ENCODE results near the gene MAGT1.
"Not testable (repeated sequence)": the region's sequence is repeated elsewhere in the genome, so short reads cannot be mapped to it uniquely, and the experiment has no call there.

Gene MAGT1

GRCh38 chrX:77894921-77895886, at the start of gene MAGT1:
Gene MAGT1 (minus strand): TSS chrX:77895435. CDS start chrX:77895410, 25 bp downstream.
- peak; percentile 85 for DNase-seq (ENCODE audit: low spot score)

DNA sequence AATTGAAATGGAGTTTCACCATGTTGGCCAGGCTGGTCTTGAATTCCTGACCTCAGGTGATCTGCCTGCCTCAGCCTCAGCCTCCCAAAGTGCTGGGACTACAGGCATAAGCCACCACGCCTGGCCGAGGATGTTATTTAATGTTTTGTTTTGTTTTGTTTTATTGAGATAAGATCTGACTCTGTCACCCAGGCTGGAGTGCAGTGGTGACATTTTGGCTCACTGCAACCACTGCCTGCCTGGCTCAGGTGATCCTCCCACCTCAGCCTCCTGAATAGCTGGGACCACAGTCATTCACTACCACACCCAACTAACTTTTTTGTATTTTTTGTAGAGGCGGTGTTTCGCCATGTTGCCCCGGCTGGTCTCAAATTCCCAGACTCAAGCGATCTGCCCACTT, 49.8 kb upstream of the MAGT1 start:
- not testable (repeated sequence) for DNase-seq (ENCODE audit: low spot score)

DNA sequence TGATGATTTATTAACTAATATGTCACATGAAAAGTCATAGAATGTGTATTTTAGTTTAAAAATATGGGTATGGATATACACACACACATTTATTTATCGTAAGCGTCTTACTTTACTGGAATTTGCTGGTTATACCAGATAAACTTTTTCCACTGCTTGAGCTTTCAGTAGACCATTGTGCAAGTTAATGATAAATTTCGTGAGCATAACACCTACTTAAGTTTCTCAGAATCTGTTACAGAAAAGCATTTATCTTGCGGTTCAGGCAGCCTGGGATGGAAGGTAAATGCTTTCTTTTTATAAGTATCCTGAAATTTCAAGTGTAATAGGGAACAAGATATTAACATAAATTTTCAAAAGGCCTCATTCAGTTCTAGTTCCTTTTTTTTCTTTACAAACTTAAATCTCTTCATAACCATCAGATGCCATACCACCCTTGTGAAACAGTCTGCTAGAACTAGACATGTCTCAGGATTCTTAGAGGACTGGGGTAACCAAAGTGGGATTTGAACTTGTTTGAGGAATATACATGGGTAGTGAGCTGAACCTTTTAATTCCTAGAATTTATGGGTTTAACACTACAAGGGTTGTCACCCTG, 42.9 kb upstream of the MAGT1 start:
- DNase-seq (ENCODE audit: low spot score) = no peak

- no peak for DNase-seq (ENCODE audit: low spot score)
These were observed 42.1 kb upstream of the MAGT1 start for GRCh38 chrX:77937291-77937690.

DNA sequence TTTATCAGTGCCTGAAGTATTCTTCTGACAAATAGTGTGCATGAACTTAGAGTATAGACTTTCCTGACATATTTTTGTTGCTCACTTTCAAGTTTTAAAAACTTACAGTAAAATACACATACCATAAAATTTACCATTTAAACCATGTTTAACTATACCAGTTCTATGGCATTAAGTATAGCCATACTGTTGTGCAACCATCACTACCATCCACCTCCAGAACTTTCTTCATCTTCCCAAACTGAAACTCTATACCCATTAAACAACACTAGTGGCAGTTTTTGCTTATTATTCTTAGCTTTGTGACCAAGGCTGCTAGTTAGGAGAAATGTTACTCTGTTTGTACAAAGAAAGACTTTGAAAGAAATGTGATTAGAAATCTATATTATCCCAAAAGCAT, 41.1 kb upstream of the MAGT1 start:
- DNase-seq (ENCODE audit: low spot score) = no peak

DNA sequence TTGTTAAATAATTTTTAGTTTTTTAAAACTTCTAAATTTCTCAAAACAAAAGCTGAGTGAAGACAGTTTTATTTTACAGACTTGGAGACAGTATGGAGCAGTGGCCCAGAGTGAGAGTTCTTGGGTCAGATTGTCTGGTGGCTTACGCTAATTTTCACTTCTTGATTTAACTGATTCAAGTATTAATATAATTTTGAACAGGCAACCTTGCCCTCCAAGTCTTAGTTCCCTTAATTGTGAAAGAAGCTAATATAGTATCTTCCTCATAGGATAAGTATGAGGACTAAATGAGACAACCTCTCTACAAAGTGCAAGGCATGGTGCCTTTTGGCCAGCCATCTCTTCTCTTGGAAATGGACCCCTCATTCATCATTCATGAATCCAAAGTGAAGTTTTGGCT, 40.7 kb upstream of the MAGT1 start:
- no peak for DNase-seq (ENCODE audit: low spot score)

GRCh38 chrX:77930581-77930980, 35.3 kb upstream of the MAGT1 start:
- DNase-seq (ENCODE audit: low spot score) = no peak

DNA sequence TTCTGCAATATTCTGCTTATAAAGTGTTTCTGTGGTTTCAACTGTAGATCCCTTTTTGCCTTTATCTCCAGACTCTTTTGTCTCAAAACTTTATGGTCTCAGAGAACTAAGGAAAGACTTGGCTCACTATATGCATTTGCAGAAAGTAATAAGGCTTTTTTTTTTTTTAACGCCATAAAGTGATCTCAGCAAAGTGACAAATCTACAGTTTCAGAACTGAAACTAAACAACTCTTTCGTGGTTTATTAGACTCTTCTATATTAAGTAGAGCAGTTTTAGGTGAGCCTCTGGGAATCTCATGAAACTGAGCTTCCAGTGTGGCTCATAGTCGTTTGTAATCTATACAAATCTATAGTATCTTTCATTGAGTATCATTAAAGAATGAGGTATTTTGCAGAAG, 30.5 kb upstream of the MAGT1 start:
- DNase-seq (ENCODE audit: low spot score) = no peak

GRCh38 chrX:77924320-77924859, 29.2 kb upstream of the MAGT1 start:
- no peak for DNase-seq (ENCODE audit: low spot score)

DNA sequence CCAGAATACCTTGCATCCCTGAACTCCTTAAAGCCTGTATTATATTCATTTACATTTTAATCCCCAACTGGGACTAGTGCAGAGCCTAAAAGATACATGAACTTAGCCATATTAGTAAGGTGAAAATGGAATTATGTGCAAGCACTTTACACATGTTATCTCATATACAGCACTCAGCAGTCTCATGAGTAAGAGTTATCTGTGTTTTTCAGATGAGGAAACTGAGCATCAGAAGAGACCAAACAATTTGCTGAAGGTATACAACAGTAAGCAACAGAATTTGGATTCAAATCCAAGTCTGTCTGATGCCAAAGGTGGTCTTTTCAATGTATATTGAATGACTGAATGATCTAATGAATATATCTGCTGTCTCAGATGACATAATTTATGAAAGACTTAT, 27.6 kb upstream of the MAGT1 start:
- no peak for DNase-seq (ENCODE audit: low spot score)

DNA sequence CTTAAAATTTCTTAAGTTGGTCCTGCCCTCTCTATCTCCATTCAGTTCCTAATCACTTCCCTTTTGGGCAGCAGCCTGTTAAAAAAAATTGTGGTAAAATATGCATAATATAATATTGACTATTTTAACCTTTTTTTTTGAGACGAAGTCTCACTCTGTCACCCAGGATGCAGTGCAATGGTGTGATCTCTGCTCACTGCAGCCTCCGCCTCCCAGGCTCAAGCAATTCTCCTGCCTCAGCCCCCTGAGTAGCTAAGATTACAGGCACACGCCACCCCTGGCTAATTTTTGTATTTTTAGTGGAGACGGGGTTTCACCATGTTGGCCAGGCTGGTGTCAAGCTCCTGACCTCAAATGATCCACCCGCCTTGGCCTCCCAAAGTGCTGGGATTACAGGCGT, 24.1 kb upstream of the MAGT1 start:
- DNase-seq (ENCODE audit: low spot score) = not testable (repeated sequence)

- DNase-seq (ENCODE audit: low spot score) = peak; percentile 22
These were observed 23.3 kb upstream of the MAGT1 start for GRCh38 chrX:77918568-77918967.

- DNase-seq (ENCODE audit: low spot score) = peak; percentile 3
These were observed 22.2 kb upstream of the MAGT1 start for GRCh38 chrX:77917294-77917933.

GRCh38 chrX:77910108-77910840, 15.0 kb upstream of the MAGT1 start, which contains the start of gene ATP7A:
Gene ATP7A (plus strand): TSS chrX:77910693. CDS start chrX:77971642, 60,949 bp downstream.
- peak; percentile 91 for DNase-seq (ENCODE audit: low spot score)

GRCh38 chrX:77901506-77901905, 6.3 kb upstream of the MAGT1 start:
- DNase-seq (ENCODE audit: low spot score) = no peak

- DNase-seq (ENCODE audit: low spot score) = peak; percentile 4
These were observed 5.5 kb upstream of the MAGT1 start for GRCh38 chrX:77900688-77901087.

DNA sequence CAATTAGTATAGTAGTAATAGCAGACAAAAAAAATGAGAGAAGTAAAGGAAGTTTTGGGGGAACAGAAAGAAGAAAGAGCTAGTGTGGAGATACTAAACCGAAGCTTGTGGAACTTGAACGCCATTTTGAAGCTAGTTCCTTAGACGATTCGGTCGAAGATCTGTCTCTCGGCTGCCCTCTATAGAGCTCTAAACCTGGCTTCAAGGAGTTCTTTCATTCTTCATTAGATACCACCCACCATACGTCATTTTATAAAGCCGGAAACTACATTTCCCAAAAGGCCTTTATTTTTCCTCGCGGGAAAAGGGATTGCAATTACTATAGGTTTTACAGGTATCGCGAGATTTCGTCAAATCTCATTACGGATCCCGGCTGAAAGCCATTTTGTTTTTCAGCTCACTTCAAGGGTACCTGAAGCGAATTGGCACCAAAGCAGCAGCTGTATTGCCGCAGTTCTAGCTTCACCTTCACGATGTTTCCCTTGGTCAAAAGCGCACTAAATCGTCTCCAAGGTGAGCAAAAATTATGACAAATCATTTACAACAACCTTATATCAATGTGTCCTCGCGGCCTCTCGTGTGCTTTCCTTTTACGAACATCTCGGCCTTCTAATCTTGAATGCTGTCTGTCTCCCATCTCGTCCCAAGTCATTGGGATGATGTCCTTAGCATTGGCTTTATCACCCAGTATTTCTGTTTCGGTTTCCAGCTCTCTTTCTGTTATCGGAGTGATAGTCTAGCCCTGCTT, 4.0 kb upstream of the MAGT1 start, which contains the start of gene COX7B:
COX7B (plus strand) TSS at position 388 of the 748 bp plus-strand sequence; CDS start at position 474, 86 bp downstream.
- peak; percentile 66 for DNase-seq (ENCODE audit: low spot score)

DNA sequence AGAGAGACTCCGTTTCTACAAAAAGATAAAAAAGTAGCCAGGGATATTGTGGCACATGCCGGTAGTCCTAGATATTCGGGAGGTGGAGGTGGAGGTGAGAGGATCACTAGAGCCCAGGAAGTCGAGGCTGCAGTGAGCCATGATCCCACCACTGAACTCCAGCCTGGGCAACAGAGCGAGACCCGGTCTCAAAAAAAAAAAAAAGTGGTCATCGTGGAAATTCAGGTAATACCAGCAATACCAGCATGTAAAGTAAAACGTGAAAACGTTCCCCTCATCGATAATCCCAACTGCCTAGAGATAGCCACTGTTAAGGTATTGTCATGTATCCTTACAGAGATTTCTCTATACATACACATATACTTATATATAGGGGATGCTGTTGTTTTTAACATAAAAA, 1.5 kb downstream of the MAGT1 start:
- no peak for DNase-seq (ENCODE audit: low spot score)

DNA sequence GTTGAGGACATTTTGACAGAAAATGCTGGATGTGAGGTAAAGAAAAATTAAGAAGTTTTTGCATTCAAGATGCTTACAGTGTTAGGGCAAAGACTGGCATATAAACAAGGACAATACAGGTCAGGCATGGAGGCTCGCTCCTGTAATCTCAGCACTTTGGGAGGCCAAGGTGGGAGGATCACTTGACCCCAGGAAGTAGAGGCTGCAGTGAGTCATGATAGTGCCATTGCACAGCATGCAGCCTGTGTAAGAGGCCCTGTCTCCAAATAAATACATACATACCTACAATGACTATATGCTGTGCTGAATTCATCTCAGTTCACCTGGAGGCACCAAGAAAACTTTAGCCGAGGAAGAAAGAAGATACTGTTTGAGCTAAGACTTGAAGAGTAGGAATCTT, 2.3 kb downstream of the MAGT1 start:
- DNase-seq (ENCODE audit: low spot score) = no peak

- DNase-seq (ENCODE audit: low spot score) = not testable (repeated sequence)
These were observed 13.8 kb downstream of the MAGT1 start for GRCh38 chrX:77881418-77881817.

DNA sequence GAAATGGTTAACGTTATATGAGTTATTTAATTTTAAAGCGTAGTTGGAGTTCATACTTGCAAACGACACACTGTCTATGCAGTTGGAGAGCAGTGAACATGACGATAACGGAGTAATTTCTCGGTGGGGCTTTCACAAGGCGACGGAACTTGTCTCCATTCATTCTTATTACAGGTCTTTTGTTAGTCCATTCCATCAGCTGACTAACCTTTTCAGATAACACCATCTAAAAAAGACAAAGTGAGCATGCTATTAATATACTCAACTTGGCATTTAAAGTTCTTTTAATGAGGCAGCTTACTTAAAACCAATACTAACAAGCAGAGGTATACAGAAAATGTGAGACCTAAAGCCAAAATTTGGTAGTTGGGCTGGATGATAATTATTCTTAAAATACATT, 19.9 kb downstream of the MAGT1 start:
- no peak for DNase-seq (ENCODE audit: low spot score)

Data from AG20443 (cell line).